ENCODE data around the gene CDKL1. TPM values are rescaled to one million over a fixed set of nuclear protein-coding genes. Genes with fewer than 3 reads are reported as not detected.

CDKL1 gene
- total and polyA plus RNA-seq, 5 donors from 2014 or later: 2.9 to 6.5 (median 4.9) TPM

- peaks cover 0 to 3% (median 2%) of the 10 kb centered on the region in 4 donors for H3K4me1 Mint-ChIP-seq
- DNase-seq (no peak), ATAC-seq (ENCODE audit: low read depth in 2 of 2) (no peak)
- Histone ChIP-seq H3K4me1 (ENCODE audit: control insufficient read depth, insufficient read depth, low read length, poor library complexity, severe bottlenecking) (peaks cover 3% of the 10 kb centered on the region), H3K27ac (ENCODE audit: insufficient read depth, low read length, poor library complexity, severe bottlenecking) (no peak overlapping the region), H3K9me3 (ENCODE audit: control insufficient read depth in 2 of 2, low read length in 2 of 2) (peaks cover 0 to 8% of the 10 kb centered on the region in 2 experiments), H3K27me3 (ENCODE audit: control insufficient read depth, insufficient read depth, low read length) (no peaks in the 10 kb centered on the region), H3K4me3 (ENCODE audit: low read depth, low read length) (no peak overlapping the region), H3K36me3 (ENCODE audit: control insufficient read depth, insufficient read depth, low read length) (no peaks in the 10 kb centered on the region)
- H3K4me3 Mint-ChIP-seq: no peak overlapping the region
- peaks cover 0 to 9% (median 4%) of the 10 kb centered on the region in 7 donors for H3K9me3 Mint-ChIP-seq
- H3K36me3 Mint-ChIP-seq: peaks cover 12% of the 10 kb centered on the region
- H3K27me3 Mint-ChIP-seq: no peaks in the 10 kb centered on the region
- H3K27ac Mint-ChIP-seq: no peak overlapping the region
These were observed 14.2 kb upstream of the CDKL1 start for GRCh38 chr14:50410921-50411320.

GRCh38 chr14:50410071-50410470, 13.4 kb upstream of the CDKL1 start:
- no peak overlapping the region for H3K27ac ChIP-seq (ENCODE audit: insufficient read depth, low read length, poor library complexity, severe bottlenecking)
- Mint-ChIP-seq H3K36me3 (peaks cover 9% of the 10 kb centered on the region), H3K9me3 (peaks cover 0 to 12% (median 4%) of the 10 kb centered on the region in 7 donors), H3K4me3 (no peak overlapping the region), H3K27me3 (no peaks in the 10 kb centered on the region), H3K27ac (no peak overlapping the region), H3K4me1 (peaks cover 0 to 5% (median 3%) of the 10 kb centered on the region in 4 donors)
- no peaks in the 10 kb centered on the region for H3K27me3 ChIP-seq (ENCODE audit: control insufficient read depth, insufficient read depth, low read length)
- DNase-seq: no peak
- ATAC-seq (ENCODE audit: low read depth in 2 of 2): no peak
- no peak overlapping the region for H3K4me3 ChIP-seq (ENCODE audit: low read depth, low read length)
- no peaks in the 10 kb centered on the region for H3K36me3 ChIP-seq (ENCODE audit: control insufficient read depth, insufficient read depth, low read length)
- H3K4me1 ChIP-seq (ENCODE audit: control insufficient read depth, insufficient read depth, low read length, poor library complexity, severe bottlenecking): peaks cover 3% of the 10 kb centered on the region
- peaks cover 0 to 8% of the 10 kb centered on the region in 2 experiments for H3K9me3 ChIP-seq (ENCODE audit: control insufficient read depth in 2 of 2, low read length in 2 of 2)

GRCh38 chr14:50407111-50407812, 10.6 kb upstream of the CDKL1 start:
- DNase-seq (no peak), ATAC-seq (ENCODE audit: low read depth in 2 of 2) (no peak)
- peaks cover under 1% of the 10 kb centered on the region for H3K36me3 Mint-ChIP-seq
- peaks cover 0 to 5% (median 3%) of the 10 kb centered on the region in 4 donors for H3K4me1 Mint-ChIP-seq
- Histone ChIP-seq H3K4me1 (ENCODE audit: control insufficient read depth, insufficient read depth, low read length, poor library complexity, severe bottlenecking) (peaks cover 3% of the 10 kb centered on the region), H3K27me3 (ENCODE audit: control insufficient read depth, insufficient read depth, low read length) (no peaks in the 10 kb centered on the region), H3K4me3 (ENCODE audit: low read depth, low read length) (no peak overlapping the region), H3K36me3 (ENCODE audit: control insufficient read depth, insufficient read depth, low read length) (no peaks in the 10 kb centered on the region), H3K9me3 (ENCODE audit: control insufficient read depth in 2 of 2, low read length in 2 of 2) (peaks cover 0 to 8% of the 10 kb centered on the region in 2 experiments), H3K27ac (ENCODE audit: insufficient read depth, low read length, poor library complexity, severe bottlenecking) (no peak overlapping the region)
- H3K9me3 Mint-ChIP-seq: peaks cover 0 to 9% (median 2%) of the 10 kb centered on the region in 7 donors
- no peak overlapping the region for H3K27ac Mint-ChIP-seq
- no peak overlapping the region for H3K4me3 Mint-ChIP-seq
- no peaks in the 10 kb centered on the region for H3K27me3 Mint-ChIP-seq

GRCh38 chr14:50403419-50403818, 6.7 kb upstream of the CDKL1 start:
- H3K4me3 ChIP-seq (ENCODE audit: low read depth, low read length): no peak overlapping the region
- no peaks in the 10 kb centered on the region for H3K36me3 ChIP-seq (ENCODE audit: control insufficient read depth, insufficient read depth, low read length)
- no peak overlapping the region for H3K4me3 Mint-ChIP-seq
- H3K4me1 ChIP-seq (ENCODE audit: control insufficient read depth, insufficient read depth, low read length, poor library complexity, severe bottlenecking): peaks cover 3% of the 10 kb centered on the region
- DNase-seq (no peak), ATAC-seq (ENCODE audit: low read depth in 2 of 2) (no peak)
- H3K27me3 Mint-ChIP-seq: no peaks in the 10 kb centered on the region
- H3K4me1 Mint-ChIP-seq: peaks cover 0 to 5% (median 4%) of the 10 kb centered on the region in 4 donors
- no peaks in the 10 kb centered on the region for H3K36me3 Mint-ChIP-seq
- no peaks in the 10 kb centered on the region for H3K27me3 ChIP-seq (ENCODE audit: control insufficient read depth, insufficient read depth, low read length)
- no peak overlapping the region for H3K27ac Mint-ChIP-seq
- no peak overlapping the region for H3K27ac ChIP-seq (ENCODE audit: insufficient read depth, low read length, poor library complexity, severe bottlenecking)
- no peaks in the 10 kb centered on the region for H3K9me3 ChIP-seq (ENCODE audit: control insufficient read depth in 2 of 2, low read length in 2 of 2)
- peaks cover 0 to 5% (median 0%) of the 10 kb centered on the region in 7 donors for H3K9me3 Mint-ChIP-seq

GRCh38 chr14:50402965-50403364, 6.3 kb upstream of the CDKL1 start:
- DNase-seq: no peak
- no peak for ATAC-seq (ENCODE audit: low read depth in 2 of 2)
- Mint-ChIP-seq H3K27me3 (no peaks in the 10 kb centered on the region), H3K4me3 (no peak overlapping the region), H3K36me3 (no peaks in the 10 kb centered on the region), H3K4me1 (peaks cover 0 to 6% (median 4%) of the 10 kb centered on the region in 4 donors), H3K27ac (peak overlapping the region in 1 of 3 donors; percentile 43), H3K9me3 (peaks cover 0 to 5% (median 0%) of the 10 kb centered on the region in 7 donors)
- H3K4me3 ChIP-seq (ENCODE audit: low read depth, low read length): no peak overlapping the region
- peaks cover 3% of the 10 kb centered on the region for H3K4me1 ChIP-seq (ENCODE audit: control insufficient read depth, insufficient read depth, low read length, poor library complexity, severe bottlenecking)
- H3K27me3 ChIP-seq (ENCODE audit: control insufficient read depth, insufficient read depth, low read length): no peaks in the 10 kb centered on the region
- no peak overlapping the region for H3K27ac ChIP-seq (ENCODE audit: insufficient read depth, low read length, poor library complexity, severe bottlenecking)
- H3K36me3 ChIP-seq (ENCODE audit: control insufficient read depth, insufficient read depth, low read length): no peaks in the 10 kb centered on the region
- H3K9me3 ChIP-seq (ENCODE audit: control insufficient read depth in 2 of 2, low read length in 2 of 2): no peaks in the 10 kb centered on the region

GRCh38 chr14:50400461-50400860, 3.8 kb upstream of the CDKL1 start:
- Histone ChIP-seq H3K27ac (ENCODE audit: insufficient read depth, low read length, poor library complexity, severe bottlenecking) (no peak overlapping the region), H3K4me1 (ENCODE audit: control insufficient read depth, insufficient read depth, low read length, poor library complexity, severe bottlenecking) (peaks cover 12% of the 10 kb centered on the region), H3K4me3 (ENCODE audit: low read depth, low read length) (no peak overlapping the region), H3K36me3 (ENCODE audit: control insufficient read depth, insufficient read depth, low read length) (no peaks in the 10 kb centered on the region), H3K27me3 (ENCODE audit: control insufficient read depth, insufficient read depth, low read length) (peaks cover 3% of the 10 kb centered on the region), H3K9me3 (ENCODE audit: control insufficient read depth in 2 of 2, low read length in 2 of 2) (no peaks in the 10 kb centered on the region)
- ATAC-seq (ENCODE audit: low read depth in 2 of 2) (no peak), DNase-seq (no peak)
- Mint-ChIP-seq H3K9me3 (peaks cover 0 to 1% (median 0%) of the 10 kb centered on the region in 7 donors), H3K27ac (no peak overlapping the region), H3K27me3 (no peaks in the 10 kb centered on the region), H3K4me1 (peaks cover 0 to 15% (median 3%) of the 10 kb centered on the region in 4 donors), H3K36me3 (no peaks in the 10 kb centered on the region), H3K4me3 (no peak overlapping the region)

GRCh38 chr14:50399251-50400032, 2.8 kb upstream of the CDKL1 start:
- Mint-ChIP-seq H3K9me3 (no peaks in the 10 kb centered on the region), H3K4me3 (no peak overlapping the region), H3K27me3 (peaks cover 4% of the 10 kb centered on the region), H3K27ac (peak overlapping the region in 2 of 3 donors; percentile 14 to 64), H3K36me3 (no peaks in the 10 kb centered on the region), H3K4me1 (peaks cover 0 to 15% (median 7%) of the 10 kb centered on the region in 4 donors)
- DNase-seq (no peak), ATAC-seq (ENCODE audit: low read depth in 2 of 2) (no peak)
- peaks cover 12% of the 10 kb centered on the region for H3K4me1 ChIP-seq (ENCODE audit: control insufficient read depth, insufficient read depth, low read length, poor library complexity, severe bottlenecking)
- H3K27ac ChIP-seq (ENCODE audit: insufficient read depth, low read length, poor library complexity, severe bottlenecking): no peak overlapping the region
- H3K36me3 ChIP-seq (ENCODE audit: control insufficient read depth, insufficient read depth, low read length): no peaks in the 10 kb centered on the region
- H3K4me3 ChIP-seq (ENCODE audit: low read depth, low read length): no peak overlapping the region
- peaks cover 7% of the 10 kb centered on the region for H3K27me3 ChIP-seq (ENCODE audit: control insufficient read depth, insufficient read depth, low read length)
- no peaks in the 10 kb centered on the region for H3K9me3 ChIP-seq (ENCODE audit: control insufficient read depth in 2 of 2, low read length in 2 of 2)
